HG02678 (cell line): ENCODE data around the gene CFAP46.
"Not testable (repeated sequence)": the region's sequence is repeated elsewhere in the genome, so short reads cannot be mapped to it uniquely, and the experiment has no call there.

ENCODE experiments used
- ATAC-seq: cut with Tn5 transposase; IDR thresholded peaks from one replicate; pipeline ENCODE4 v1.9.1; 2021; ENCODE audit warnings: mild to moderate bottlenecking, moderate library complexity; ENCODE audit not compliant: unreplicated experiment

The CFAP46 gene

DNA sequence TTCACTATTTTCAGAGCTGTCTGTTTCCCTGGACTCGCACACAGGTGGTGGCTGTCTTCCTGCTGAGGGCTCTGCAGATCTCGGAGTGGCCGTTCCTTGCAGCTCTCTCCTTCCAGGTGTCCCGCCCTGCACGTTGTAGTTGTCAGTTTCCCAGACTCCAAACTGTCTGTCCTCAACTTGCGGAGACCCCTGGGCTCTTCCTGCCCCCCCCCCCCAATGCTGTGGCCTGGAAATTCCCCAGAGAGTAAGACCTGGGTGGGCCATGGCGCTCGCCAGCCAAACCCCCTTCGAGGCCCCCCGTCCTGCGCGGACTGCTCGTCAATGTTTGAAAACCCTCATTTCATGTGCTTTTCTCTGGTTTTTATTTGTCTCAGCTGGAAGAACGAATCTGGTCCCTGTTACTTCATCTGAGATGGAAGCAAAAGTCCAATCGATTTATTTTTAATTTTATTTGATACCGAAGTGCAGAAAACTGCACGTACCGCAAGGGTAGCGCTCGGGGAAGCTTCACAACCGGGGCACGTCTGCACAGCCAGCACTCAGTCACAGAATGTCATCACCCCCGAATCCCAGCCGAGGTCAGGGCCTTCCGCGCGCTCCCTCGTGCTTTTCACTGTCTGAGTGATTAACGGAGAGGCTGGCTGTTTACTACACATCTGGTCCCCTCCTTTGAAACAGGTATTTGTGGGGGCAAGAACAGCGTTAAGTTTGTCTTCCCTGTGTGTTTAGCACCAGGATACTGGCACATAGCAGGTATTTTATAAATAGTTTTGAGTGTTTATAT is 110.0 kb downstream of the CFAP46 start:
- ATAC-seq, result no peak

- ATAC-seq, result no peak
Observed at GRCh38 chr10:132829403-132829802, 113.0 kb downstream of the CFAP46 start.

- ATAC-seq, result no peak
Observed at GRCh38 chr10:132828681-132829080, 113.7 kb downstream of the CFAP46 start.

GRCh38 chr10:132827861-132828539 is 114.4 kb downstream of the CFAP46 start:
- no peak for ATAC-seq

DNA sequence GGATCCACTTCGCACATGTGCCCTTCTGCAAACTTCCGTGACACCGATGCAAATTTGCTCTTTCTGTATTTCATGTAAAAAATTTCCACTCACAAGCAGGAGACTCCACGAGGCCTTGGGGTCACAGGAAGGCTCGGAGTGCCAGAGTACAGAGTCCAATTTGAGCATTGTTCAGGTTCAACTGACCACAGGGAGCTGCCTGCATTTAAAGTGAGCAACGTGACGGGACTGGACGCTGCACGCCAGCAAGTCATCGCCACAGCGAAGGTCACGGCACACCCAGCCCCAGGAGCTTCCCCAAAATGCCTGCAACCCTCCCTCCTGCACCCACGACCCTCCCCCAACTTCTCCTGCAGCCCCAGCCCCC is 115.0 kb downstream of the CFAP46 start:
- no peak for ATAC-seq

- no peak for ATAC-seq
Observed at GRCh38 chr10:132826524-132827422, 115.6 kb downstream of the CFAP46 start.

GRCh38 chr10:132825783-132826523 is 116.4 kb downstream of the CFAP46 start:
- ATAC-seq, result not testable (repeated sequence)

- no peak for ATAC-seq
Observed at GRCh38 chr10:132820056-132820455, 122.3 kb downstream of the CFAP46 start.

- ATAC-seq, result no peak
Observed at GRCh38 chr10:132817701-132818211, 124.6 kb downstream of the CFAP46 start.

DNA sequence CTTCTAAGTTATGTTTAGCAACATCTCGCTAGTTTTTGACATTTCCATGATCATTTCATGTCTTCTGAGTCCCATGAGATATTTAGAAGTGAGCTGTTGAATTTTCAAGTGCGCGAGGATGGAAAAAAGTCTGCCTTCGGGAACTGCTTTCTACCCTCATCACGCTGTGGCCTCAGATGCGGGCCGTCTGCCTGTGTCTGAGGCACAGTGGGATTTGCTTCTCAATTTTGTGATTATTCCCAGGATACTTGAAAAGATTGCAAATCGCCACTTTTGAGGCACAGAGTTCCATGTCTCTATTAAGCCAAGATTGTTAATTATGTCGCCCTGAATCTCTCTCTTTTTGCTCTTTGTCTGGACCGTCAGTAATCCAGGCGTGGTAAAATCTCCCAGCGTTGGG is 125.7 kb downstream of the CFAP46 start:
- no peak for ATAC-seq

DNA sequence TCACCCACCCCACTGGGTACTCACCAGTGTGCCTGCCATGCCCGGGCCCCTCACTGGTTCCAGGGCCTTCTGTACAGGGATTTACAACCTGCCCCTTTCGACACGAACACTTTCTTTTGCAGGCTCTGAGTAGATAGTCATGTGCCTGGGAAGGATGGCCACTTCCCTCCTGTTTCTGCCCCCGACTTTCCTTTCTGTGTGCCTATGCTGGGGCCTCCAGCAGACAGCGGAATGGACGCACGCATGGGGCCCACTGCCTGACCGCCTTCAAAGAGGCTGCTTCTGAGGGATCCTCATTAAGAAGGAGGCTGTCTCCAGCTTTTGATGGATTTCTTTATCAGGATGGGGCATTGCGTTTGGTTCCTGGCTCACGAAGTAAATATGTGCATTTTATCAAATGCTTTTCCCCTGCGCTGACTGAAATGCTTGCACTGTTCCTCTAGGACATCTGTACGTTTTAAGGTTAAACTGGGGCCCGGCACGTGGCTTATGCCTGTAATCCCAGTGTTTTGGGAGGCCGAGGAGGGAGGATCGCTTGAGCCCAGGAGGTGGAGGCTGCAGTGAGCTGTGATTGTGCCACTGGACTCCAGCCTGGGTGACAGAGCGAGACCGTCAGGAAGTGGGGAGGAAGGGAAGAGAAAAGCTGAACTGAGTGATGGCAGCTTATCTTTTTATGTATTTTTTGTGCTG is 127.1 kb downstream of the CFAP46 start:
- no peak for ATAC-seq

- no peak for ATAC-seq
Observed at GRCh38 chr10:132814469-132814856, 127.9 kb downstream of the CFAP46 start.

- ATAC-seq, result no peak
Observed at GRCh38 chr10:132813560-132814468, 128.6 kb downstream of the CFAP46 start.

- no peak for ATAC-seq
Observed at GRCh38 chr10:132813001-132813401, 129.4 kb downstream of the CFAP46 start.

GRCh38 chr10:132812520-132812919 is 129.8 kb downstream of the CFAP46 start:
- ATAC-seq, result no peak

- no peak for ATAC-seq
Observed at GRCh38 chr10:132811891-132812481, 130.4 kb downstream of the CFAP46 start.

GRCh38 chr10:132810807-132811700 is 131.3 kb downstream of the CFAP46 start:
- no peak for ATAC-seq
